ENCODE measurements around the gene EPB41L4B. TPM values are rescaled to one million over a fixed set of nuclear protein-coding genes. Genes with fewer than 3 reads are reported as not detected.
"Not testable (repeated sequence)": the region's sequence is repeated elsewhere in the genome, so short reads cannot be mapped to it uniquely, and the experiment has no call there.

Gene EPB41L4B
- total RNA-seq, 1 donor from 2014 or later: 3.7 TPM

DNA sequence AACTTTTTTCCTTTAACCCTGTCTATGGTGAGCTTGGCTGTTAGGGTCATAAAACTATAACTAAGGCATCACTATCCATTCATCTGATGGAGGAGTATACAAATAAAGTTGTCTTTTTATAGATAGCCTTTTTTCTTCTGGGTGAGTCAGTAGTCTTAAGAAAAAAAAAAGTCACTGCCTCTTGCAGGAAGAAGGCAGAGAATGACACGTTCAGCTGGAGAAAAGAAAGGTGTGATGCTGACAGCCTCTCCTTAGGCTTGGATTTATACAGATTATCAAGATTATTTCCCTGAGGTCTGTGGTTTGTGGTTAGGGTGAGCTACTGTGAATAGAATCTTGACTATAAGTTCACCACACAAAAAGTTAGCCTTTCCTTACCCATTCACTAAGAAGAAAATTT, 23.0 kb downstream of the EPB41L4B start:
- no peak for DNase-seq

GRCh38 chr9:109295221-109296130, 25.4 kb downstream of the EPB41L4B start:
- no peak for DNase-seq

DNA sequence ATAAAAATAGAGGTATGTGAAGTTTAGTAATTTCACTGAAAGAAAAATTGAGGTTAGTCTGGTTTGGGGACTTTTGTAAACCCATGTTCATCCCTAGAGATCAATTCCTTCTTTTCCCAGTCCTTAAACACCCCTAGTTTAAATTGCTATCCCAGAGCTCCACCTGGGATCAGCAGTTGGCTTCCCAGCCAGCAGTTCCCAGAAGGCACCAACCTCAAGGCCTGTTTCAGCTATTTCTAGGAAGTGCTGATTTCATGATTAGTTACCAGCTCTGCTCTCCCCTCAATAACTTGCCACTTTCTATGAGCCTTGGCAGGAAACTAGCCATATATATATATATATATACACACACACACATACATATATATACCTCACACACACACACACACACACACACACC, 30.5 kb downstream of the EPB41L4B start:
- DNase-seq: no peak

DNA sequence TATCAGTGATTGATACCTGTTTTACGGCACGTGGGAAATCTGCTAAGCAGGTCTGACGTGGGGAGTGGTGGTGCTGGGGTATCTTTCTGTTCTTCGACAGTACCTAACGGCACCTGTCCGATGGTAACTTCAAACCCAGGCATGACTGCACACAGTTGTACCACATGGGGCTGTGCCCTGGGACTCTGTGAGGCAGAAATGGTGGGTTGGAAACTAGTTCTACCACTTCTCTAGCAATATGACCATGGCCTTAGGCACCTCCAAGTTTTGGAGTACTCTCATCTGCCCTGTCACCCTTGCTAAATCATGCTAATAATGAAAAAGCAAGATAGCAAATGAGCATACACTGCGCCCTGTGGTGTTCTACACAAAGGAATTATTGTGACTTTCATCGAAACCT, 30.9 kb downstream of the EPB41L4B start:
- DNase-seq: no peak

GRCh38 chr9:109289186-109289585, 31.7 kb downstream of the EPB41L4B start:
- no peak for DNase-seq

GRCh38 chr9:109286981-109287380, 33.9 kb downstream of the EPB41L4B start:
- DNase-seq: no peak

DNA sequence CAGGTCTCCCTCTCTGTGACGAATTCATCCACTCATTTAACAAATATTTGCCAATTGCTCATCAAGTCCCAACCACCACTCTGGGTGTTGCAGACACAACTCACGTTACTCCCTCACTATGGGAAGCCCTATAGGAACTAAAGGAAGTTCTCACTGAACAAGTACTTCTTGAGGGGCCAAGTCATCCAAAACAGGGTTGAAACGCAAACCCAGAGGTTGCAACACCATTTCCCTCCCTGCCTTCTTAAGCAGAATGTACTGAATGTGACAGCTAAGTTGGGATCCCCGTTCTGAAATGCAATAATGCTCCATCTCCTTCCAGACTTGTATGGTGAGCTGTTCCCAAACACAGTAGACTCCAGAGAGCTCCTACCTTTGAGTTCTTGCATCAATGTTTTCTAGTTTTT, 34.3 kb downstream of the EPB41L4B start:
- DNase-seq: no peak

DNA sequence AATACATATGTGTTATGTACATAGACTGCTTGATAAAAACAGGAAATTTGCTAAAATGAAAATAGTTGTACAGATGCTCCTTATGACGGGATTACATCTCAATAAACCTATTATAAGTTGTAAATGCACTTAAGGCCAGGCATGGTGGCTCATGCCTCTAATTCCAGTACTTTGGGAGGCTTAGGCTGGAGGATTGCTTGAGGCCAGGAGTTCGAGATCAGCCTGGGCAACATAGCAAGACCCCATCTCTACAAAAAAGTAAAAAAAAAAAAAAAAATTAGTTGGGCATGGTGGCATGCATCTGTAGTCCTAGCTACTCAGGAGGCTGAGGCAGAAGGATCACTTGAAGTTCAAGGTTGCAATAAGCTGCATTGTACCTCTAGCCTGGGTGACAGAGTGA, 37.2 kb downstream of the EPB41L4B start:
- DNase-seq: not testable (repeated sequence)

GRCh38 chr9:109283012-109283411, 37.8 kb downstream of the EPB41L4B start:
- no peak for DNase-seq

DNA sequence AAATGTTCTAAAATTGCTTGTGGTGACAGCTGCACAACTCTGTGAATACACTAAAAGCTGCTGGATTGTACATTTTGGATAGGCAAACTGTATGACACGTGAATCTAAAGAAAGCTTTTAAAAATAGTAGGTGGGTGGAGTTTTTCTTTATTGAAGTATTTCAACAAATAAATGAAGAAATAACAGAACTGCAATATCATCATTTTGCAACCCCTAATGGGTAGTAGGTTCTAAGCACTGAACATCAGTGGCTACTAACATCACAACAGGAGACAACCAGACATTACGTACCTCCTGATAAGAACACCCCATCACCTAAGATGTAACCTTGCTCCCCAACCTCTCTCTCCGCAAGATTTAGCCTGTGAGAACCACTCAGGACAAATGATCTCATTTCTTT, 38.6 kb downstream of the EPB41L4B start:
- DNase-seq: no peak

GRCh38 chr9:109281518-109281917, 39.3 kb downstream of the EPB41L4B start:
- no peak for DNase-seq

DNA sequence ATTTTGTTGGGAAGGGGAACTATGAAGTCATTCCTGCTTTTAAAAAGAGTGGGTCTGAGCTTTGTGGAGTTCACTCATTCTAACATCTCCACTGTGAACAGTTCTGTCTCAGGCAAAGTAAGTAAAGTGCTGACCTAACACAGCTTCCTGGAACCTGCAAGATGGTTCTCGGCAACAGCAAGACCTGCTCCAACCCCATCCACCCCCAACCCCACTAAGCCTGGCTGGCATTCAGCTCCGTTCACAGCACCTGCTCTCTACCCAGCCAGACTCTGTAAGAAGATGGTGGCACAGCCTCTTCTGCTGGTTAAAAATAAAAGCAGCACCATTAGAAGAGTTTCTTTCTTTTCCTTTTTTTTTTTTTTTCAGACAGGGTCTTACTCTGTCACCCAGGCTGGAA, 42.0 kb downstream of the EPB41L4B start:
- no peak for DNase-seq

DNA sequence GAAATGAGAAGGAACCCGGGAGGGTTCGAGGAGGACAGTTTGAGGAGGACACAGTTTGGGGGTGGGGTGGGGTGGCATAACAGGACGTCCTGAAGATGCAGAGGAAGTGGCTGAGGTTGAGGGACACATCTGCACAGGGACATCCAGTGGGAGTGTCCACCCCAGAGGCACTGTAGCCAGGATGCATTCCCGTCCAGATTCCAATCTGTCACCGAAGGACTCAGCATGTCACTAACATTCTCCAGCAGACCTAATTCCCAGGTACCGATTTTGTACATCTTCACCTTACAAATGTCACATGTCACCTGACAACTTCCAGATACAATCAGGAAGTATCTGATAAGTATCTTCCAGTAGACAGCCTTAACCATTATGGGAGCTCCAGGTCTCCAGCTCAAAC, 42.6 kb downstream of the EPB41L4B start:
- no peak for DNase-seq

DNA sequence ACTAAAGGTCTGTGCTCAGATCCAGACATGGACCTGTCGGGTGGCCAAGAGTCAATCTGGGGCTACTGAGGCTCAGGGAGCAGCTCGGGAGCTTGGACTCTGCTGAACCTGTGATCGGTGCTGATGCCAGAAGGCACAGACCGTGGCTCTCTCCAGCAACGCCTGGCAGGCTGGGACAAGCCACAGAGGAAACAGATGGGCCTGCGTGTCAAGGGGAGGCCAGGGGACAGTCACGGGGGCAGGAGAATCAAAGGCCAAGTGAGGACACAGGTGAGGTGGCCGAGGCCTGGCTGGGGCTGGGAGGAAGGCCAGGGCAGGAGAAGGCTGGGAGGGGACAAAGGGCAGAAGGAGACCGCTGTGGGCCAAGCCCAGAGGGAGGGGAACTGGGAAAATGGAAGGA, 43.4 kb downstream of the EPB41L4B start:
- no peak for DNase-seq

- no peak for DNase-seq
Observed at GRCh38 chr9:109276469-109277440, 44.1 kb downstream of the EPB41L4B start.

- no peak for DNase-seq
Observed at GRCh38 chr9:109274884-109275730, 45.8 kb downstream of the EPB41L4B start.

DNA sequence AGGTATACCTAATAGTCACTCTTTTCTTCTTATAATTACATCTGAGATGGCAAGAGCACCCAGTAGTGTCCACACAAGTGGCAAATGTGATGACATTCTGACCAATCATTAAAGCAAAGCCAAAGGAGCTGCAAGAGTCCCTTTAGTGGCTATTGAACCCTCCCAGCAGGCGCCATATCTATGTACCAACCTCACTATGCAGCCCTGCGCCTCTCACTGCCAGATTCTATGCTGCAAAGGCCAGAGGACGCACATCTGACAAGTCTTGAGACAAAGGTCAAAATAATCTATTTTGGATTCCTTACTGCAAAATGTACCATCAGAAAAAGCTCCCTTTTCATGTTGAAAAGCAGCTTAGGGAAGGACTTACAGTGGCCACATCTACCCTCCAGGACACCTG, 47.0 kb downstream of the EPB41L4B start:
- DNase-seq: no peak

DNA sequence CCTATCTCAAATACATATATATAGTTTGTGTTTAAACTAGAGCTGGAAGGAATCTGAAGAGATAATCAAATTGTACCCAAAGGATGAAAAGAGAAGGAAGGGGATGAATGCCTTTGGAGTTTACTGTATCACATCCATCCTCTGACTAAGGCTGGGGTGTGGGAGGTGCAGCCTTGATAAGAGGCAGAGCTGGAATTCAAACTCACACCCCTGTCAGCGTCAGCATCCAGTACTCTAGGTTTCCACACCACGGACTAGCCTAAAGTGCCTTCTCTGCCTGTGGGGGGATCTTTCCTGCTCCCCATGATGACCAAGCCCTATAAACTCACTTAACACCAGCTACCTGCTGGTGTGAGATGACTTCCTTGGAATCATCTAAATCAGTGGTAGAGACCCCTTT, 48.1 kb downstream of the EPB41L4B start:
- DNase-seq: no peak

DNA sequence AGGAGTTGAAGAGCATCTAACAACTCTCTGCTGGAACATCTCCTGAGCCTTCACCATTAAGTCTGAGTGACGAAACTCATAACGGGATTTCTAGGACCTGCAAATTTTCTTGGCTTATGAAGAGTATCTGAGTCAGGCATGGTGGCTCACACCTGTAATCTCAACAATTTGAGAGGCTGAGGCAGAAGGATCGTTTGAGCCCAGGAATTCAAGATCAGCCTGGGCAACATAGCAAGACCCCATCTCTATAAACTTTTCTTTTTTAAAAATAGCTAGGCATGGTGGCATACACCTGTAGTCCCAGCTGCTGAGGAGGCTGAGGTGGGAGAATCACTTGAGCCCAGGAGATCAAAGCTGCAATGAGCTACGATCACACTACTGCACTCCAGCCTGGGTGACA, 48.8 kb downstream of the EPB41L4B start:
- DNase-seq: no peak

DNA sequence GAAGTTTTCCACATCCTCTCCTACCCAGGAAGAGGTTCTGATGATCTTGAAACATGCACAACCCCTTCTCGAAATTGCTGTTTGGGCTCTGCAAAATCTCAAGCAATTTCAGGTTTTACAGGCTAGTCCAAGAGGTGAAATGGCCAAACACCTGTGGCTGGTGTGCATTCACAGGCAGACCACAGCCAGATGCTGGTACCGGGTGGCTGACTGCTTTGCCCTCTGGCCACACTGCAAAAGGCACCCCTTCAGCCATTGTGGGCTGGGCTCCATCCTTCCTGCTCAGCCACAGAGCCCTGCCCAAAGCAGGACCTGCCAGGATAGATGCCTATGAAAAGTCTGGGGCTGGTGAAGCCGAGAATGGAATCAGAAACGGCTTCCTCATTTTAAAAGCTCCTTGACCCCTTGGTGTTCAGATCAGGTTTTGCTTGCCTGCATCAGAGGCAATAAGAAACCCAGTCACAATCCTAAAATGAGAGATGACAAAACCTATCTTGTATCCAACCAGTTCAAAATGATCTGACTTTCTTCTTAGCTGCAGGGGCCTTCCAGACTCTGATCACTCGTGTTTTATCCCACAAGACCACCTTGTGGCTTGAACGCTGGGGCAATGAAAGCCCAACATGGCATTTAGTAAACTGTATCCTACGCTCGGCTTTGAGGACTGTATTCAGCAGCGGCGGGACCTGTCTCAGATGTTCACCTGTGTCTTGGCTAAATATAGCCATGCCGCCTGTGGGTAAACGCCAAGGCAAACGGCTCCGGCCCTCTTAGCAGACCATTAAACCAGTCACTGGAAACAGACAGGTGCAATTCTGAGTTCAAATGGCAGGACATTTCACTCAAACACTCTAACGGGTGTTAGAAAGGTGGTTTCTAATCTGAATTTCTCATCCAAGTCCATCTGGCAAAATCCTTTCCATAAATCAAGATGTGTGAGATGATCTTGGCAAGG, 49.6 kb downstream of the EPB41L4B start:
- DNase-seq: no peak

DNA sequence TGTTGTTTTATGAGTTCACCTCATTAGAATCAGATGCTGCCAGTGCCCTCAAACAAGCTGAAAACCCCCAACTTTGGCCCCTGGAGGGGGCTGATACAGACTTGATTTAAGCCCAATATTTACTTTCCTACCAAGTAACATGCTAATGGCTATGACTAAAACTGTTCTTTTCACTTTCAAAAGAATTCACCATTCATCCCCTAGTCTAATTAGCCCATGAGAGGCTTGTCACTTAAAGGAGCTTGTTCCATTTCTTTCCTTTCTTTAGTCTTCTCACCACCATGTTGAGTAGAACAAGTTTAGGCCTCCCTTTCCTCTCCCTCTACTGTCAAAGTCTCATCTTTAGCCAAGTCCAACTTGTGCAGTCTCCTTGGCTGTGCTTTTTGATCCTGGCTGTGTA, 50.4 kb downstream of the EPB41L4B start:
- no peak for DNase-seq
